ENCODE data around the gene SF3B5. TPM values are rescaled to one million over a fixed set of nuclear protein-coding genes. Genes with fewer than 3 reads are reported as not detected.

Gene SF3B5
- total and polyA plus RNA-seq, 12 donors: 84.2 to 333 (median 120) TPM

DNA sequence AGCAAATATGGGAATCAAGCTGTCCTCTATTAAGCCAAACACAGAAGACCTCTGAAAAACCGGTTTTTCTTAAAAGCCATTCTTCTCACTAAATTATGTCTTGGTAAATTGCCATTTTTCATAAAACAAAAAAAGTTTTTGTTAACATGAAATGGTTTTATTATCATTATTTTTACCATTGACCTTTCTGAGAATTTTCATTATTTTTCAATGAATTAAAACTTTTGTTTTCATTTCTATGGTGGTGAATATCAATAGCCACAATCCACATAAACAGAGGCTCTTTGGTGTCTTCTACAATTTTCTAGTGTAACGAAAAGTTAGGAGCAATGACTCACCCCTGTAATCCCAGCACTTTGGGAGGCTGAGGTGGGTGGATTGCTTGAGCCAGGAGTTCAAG, 2.1 kb downstream of the SF3B5 start:
- TF ChIP-seq, protein P1, sequence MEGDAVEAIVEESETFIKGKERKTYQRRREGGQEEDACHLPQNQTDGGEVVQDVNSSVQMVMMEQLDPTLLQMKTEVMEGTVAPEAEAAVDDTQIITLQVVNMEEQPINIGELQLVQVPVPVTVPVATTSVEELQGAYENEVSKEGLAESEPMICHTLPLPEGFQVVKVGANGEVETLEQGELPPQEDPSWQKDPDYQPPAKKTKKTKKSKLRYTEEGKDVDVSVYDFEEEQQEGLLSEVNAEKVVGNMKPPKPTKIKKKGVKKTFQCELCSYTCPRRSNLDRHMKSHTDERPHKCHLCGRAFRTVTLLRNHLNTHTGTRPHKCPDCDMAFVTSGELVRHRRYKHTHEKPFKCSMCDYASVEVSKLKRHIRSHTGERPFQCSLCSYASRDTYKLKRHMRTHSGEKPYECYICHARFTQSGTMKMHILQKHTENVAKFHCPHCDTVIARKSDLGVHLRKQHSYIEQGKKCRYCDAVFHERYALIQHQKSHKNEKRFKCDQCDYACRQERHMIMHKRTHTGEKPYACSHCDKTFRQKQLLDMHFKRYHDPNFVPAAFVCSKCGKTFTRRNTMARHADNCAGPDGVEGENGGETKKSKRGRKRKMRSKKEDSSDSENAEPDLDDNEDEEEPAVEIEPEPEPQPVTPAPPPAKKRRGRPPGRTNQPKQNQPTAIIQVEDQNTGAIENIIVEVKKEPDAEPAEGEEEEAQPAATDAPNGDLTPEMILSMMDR (IDR thresholded peaks at IDR 0.05): no peak
- ATAC-seq (no peak), DNase-seq (no peak)
- WGBS, 2 donors: 94% methylated on average over 2 of the region's 2 CpGs
- Histone ChIP-seq H3K27me3 (no peaks in the 10 kb centered on the region), H3K4me3 (no peak overlapping the region), H3K9me3 (no peaks in the 10 kb centered on the region), H3K27ac (no peak overlapping the region), H3K4me1 (peaks cover 6 to 27% (median 17%) of the 10 kb centered on the region in 9 donors), H3K36me3 (peaks cover 0 to 7% (median 0%) of the 10 kb centered on the region in 9 donors)
- intact Hi-C loops (cut with DNase I): no loop called here

DNA sequence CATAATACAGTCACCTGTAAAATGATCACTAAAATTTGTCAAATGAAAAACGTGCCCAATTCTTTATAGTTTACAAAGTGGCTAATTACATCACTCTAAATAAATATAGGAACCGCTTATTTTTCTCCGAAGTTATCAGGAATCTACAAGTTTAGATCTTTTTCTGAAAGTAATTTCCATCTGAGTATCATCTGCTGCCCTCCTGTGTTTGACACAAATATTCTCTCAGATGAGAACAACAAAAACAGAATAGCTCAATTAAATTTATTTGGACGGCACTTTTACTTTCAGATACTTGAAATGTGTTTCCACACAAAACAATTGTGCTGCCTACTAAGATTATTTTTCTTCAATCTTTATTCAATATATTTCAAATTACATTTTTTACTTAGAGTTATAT, 5.0 kb downstream of the SF3B5 start:
- Histone ChIP-seq H3K4me3 (no peak overlapping the region), H3K4me1 (peaks cover 3 to 24% (median 17%) of the 10 kb centered on the region in 9 donors), H3K27ac (no peak overlapping the region), H3K27me3 (no peaks in the 10 kb centered on the region), H3K36me3 (peaks cover 0 to 21% (median 0%) of the 10 kb centered on the region in 9 donors), H3K9me3 (no peaks in the 10 kb centered on the region)
- WGBS, 2 donors: 75 to 79% methylated on average over 4 of the region's 4 CpGs
- intact Hi-C loops (cut with DNase I): no loop called here
- DNase-seq (no peak), ATAC-seq (no peak)
- TF ChIP-seq, protein P1 (IDR thresholded peaks at IDR 0.05): no peak

DNA sequence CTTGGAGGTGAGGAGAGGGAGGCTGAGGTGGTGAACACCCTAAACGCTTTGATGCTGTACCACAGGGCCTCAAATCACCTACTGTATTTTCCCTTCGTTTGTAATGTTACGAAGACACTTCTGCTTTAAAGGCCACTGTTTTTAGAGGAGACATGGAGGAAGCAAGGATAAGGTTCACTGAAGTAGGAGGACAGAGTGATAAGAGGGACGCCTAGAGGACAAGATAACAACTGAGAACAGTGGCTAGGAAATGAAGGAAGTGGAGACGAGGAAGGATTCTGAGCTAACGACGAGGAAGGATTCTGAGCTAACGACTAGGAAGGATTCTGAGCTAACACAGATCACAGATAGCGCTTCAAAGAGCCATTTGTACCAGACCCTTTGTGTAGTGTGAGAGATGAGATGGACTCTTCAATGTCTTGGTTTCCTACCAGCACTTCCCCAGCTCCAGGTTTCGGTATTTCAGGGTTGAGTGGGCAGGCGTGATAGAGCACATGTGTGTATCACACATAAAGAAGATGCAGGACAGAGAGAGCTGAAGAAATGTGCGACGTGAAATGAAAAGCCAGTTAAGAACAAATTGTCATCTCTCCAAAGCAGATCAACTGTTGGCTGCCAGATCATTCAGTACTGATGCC, 7.5 kb downstream of the SF3B5 start:
- Histone ChIP-seq H3K27me3 (no peaks in the 10 kb centered on the region), H3K9me3 (no peaks in the 10 kb centered on the region), H3K27ac (no peak overlapping the region), H3K4me1 (peaks cover 0 to 4% (median 0%) of the 10 kb centered on the region in 9 donors), H3K4me3 (no peak overlapping the region), H3K36me3 (peaks cover 0 to 24% (median 0%) of the 10 kb centered on the region in 9 donors)
- intact Hi-C loops (cut with DNase I): no loop called here
- TF ChIP-seq, protein P1 (IDR thresholded peaks at IDR 0.05): no peak
- no peak for ATAC-seq
- 65 to 71% methylated on average over 13 of the region's 13 CpGs for WGBS, 2 donors
- DNase-seq: no peak

DNA sequence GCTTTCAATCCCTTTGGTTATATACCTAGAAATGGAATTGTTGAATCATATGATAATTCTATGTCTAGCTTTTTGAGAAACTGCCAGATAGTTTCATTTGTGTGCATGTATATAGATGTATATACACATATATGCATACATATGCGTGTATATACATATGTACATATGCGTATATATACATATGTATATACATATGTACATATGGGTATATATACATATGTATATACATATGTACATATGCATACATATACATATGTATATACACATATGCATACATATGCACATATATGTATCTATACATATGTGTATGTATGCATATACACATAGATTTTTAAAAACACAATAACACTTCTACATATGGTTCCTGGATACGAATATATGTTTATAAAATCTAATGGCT, 8.4 kb downstream of the SF3B5 start:
- TF ChIP-seq, protein P1 (IDR thresholded peaks at IDR 0.05): no peak
- Histone ChIP-seq H3K27me3 (no peaks in the 10 kb centered on the region), H3K27ac (no peak overlapping the region), H3K4me3 (no peak overlapping the region), H3K9me3 (no peaks in the 10 kb centered on the region), H3K4me1 (peaks cover 0 to 3% (median 0%) of the 10 kb centered on the region in 9 donors), H3K36me3 (peaks cover 0 to 21% (median 0%) of the 10 kb centered on the region in 9 donors)
- 96 to 99% methylated on average over 3 of the region's 3 CpGs for WGBS, 2 donors
- intact Hi-C loops (cut with DNase I): no loop called here
- DNase-seq: no peak
- ATAC-seq: no peak
